Kidney epithelial cell (primary cell): ENCODE results near the gene IKZF3. TPM values are rescaled to one million over a fixed set of nuclear protein-coding genes. Genes with fewer than 3 reads are reported as not detected.

Experiments used
- DNase-seq: peaks from one replicate; pipeline ENCODE4 v3.0.0-alpha.2; 2010; ENCODE audit warnings: low read depth
- H3K27me3 ChIP-seq: 2 replicates; pipeline ENCODE4 v1.6.0; 2011; ENCODE audit warnings: low read length; ENCODE audit not compliant: control insufficient read depth, insufficient read depth
- H3K36me3 ChIP-seq: 2 replicates; pipeline ENCODE4 v1.5.1; 2011; ENCODE audit warnings: low read length; ENCODE audit not compliant: control insufficient read depth, insufficient read depth
- H3K4me3 ChIP-seq: 2 replicates; pipeline ENCODE4 v1.5.1; 2011; ENCODE audit warnings: low read depth, mild to moderate bottlenecking, control low read depth, low read length
- CTCF ChIP-seq: IDR thresholded peaks from 2 replicates; pipeline ENCODE4 v1.5.1; 2011; ENCODE audit warnings: mild to moderate bottlenecking, moderate library complexity, low read length, control low read depth, inconsistent platforms; ENCODE audit not compliant: insufficient read depth, poor library complexity, severe bottlenecking
- total RNA-seq: library from RNA; depleted of rRNA; stranded (reverse); fragments of >200 nt; gene quantifications from 2 replicates; pipeline ENCODE4 v1.2.3, GENCODE V29; 2015

IKZF3 gene
- total RNA-seq, 1 donor from 2014 or later = 0.17 TPM

DNA sequence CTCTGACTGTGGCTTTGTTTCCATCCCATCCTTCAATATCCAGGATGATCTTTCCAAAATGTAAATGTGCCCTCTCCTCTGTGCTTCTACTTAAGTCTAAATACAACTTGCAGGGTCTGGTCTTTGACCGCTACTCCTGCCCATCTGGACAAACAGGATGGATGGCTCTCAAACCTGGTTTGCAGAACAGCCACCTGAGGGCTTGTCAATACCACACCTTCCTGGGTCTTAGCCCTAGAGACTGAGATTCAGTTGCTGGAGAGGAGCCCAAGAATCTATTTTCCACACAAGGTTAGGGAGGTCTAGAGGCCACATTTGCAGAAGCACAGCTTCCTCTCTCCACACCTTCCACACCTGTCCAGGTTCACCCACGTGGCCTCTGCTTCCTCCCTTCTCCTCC is 128.2 kb downstream of the IKZF3 start:
- TF ChIP-seq CTCF = no peak
- no peaks in the 10 kb centered on the region for H3K27me3 ChIP-seq
- H3K36me3 ChIP-seq = no peaks in the 10 kb centered on the region
- H3K4me3 ChIP-seq = no peak overlapping the region
- no peak for DNase-seq

DNA sequence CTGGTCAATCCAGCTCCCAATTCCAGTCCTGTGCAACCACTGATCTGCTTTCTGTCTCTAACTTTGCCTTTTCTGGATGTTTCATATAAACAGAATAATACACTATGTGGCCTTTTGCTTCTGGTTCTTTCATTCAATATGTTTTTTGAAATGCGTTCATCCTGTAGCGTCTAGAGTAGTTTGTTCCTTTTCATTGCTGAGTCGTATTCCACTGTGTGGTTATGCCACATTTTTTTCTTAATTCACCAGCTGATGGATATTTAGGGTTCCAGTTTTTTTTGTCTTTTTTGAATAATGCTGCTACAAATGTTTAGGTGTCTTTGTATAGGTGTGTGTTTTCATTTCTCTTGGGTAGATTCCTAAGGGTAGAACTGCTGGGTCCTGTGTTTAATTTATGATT is 131.5 kb downstream of the IKZF3 start:
- Histone ChIP-seq H3K4me3 (no peak overlapping the region), H3K27me3 (no peaks in the 10 kb centered on the region), H3K36me3 (no peaks in the 10 kb centered on the region)
- DNase-seq = no peak
- TF ChIP-seq CTCF = no peak

- H3K36me3 ChIP-seq = peaks cover 1% of the 10 kb centered on the region
- no peaks in the 10 kb centered on the region for H3K27me3 ChIP-seq
- peak; percentile 68 for TF ChIP-seq CTCF
- peak within 1 kb of the TSS; percentile 92 for H3K4me3 ChIP-seq
- DNase-seq = no peak
These were observed 133.8 kb downstream of the IKZF3 start, which contains the start of gene MIEN1 for GRCh38 chr17:39730095-39730921. Gene MIEN1 (minus strand): TSS chr17:39730532. CDS start chr17:39730495, 37 bp downstream.

DNA sequence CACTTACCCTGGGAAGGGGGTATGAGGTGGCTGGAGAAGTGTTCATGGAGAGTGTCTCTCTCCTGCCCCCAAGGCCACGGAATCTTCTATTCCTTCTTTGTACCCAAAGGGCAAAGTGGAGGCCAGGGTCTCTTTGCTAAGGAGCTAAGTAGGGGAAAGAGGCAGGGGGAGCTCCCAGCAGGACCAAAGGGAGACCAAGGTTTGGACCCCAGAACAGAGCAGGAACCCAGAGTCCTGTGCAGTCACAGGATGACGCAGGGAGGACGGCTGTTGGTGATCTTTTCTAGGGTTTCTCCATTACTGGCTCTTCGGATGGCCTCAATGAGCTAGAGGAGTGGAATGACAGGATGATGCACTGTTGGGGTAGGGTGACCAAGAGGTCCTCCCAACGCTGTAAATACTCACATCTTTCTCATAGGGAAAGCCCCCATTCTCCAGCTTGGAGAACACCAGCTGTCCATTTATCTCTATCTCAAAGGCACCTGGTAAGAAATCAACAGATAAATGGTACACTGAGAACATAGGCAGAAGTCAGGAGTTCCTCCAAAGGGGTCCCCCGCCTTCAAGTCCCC is 134.7 kb downstream of the IKZF3 start:
- no peaks in the 10 kb centered on the region for H3K27me3 ChIP-seq
- peak overlapping the region; percentile 92 for H3K4me3 ChIP-seq
- no peak for TF ChIP-seq CTCF
- DNase-seq = no peak
- peaks cover 1% of the 10 kb centered on the region for H3K36me3 ChIP-seq

- peaks cover 1% of the 10 kb centered on the region for H3K36me3 ChIP-seq
- H3K27me3 ChIP-seq = no peaks in the 10 kb centered on the region
- DNase-seq = no peak
- no peak overlapping the region for H3K4me3 ChIP-seq
- no peak for TF ChIP-seq CTCF
These were observed 136.6 kb downstream of the IKZF3 start for GRCh38 chr17:39727556-39727955.
